Measurements from ENCODE around the gene RAB5IF.
A peak's percentile ranks its signal among the peaks of the same experiment; 100 is the strongest.
"Not testable (repeated sequence)": the region's sequence is repeated elsewhere in the genome, so short reads cannot be mapped to it uniquely, and the experiment has no call there.

Gene RAB5IF

GRCh38 chr20:36631646-36632045 is 26.1 kb downstream of the RAB5IF start:
- DNase-seq, result no peak

DNA sequence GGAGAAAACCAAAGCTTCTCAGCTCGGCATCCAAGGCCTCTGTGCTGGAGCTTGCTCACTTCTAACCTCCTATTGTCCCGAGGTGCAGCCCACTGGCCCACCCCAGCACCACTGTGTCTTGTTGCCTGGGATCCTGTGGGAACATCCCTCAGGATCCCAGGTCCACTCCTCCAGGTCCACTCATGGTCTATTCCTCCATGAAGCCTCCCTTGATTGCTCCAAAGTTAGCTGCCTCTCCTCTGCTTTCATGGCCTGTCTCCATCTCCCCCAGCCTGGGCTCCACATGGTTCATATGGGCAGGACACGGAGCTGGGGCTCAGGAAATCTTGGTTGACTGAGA is 26.5 kb downstream of the RAB5IF start:
- DNase-seq, result no peak

- DNase-seq, result no peak
These were observed 27.1 kb downstream of the RAB5IF start for GRCh38 chr20:36632487-36633284.

DNA sequence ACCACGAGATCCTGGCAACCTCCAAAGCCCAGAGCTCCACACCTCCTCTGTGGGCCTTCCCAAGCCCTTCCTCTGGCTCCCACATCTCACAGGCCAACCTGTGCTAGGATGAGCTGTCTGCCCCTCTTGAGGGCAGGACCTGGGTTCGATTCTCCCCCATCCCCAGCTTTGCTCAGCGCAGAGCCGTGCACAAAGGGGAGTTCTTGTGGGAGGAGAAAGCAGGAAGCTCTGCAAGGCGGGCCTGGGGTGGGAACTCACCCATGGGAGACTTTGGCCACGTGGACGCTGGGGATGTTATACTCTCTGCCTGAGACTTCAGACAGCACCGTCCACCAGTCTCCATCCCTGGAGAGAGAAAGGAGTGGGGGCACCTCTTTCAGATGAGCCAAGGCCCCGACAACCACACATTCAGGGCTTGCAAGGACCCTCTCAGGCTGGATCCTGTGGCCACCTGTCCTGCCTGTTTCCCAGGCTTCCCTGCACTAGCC is 27.8 kb downstream of the RAB5IF start:
- DNase-seq, result no peak

- no peak for DNase-seq
These were observed 28.8 kb downstream of the RAB5IF start for GRCh38 chr20:36634342-36634741.

GRCh38 chr20:36638876-36639400 is 33.4 kb downstream of the RAB5IF start:
- not testable (repeated sequence) for DNase-seq

GRCh38 chr20:36641506-36641843 is 35.9 kb downstream of the RAB5IF start:
- DNase-seq, result no peak

GRCh38 chr20:36642136-36642535 is 36.6 kb downstream of the RAB5IF start:
- DNase-seq, result no peak

GRCh38 chr20:36644032-36644705 is 38.6 kb downstream of the RAB5IF start:
- DNase-seq, result peak; percentile 6

- no peak for DNase-seq
These were observed 39.1 kb downstream of the RAB5IF start for GRCh38 chr20:36644706-36645095.

- DNase-seq, result no peak
These were observed 39.8 kb downstream of the RAB5IF start for GRCh38 chr20:36645353-36645752.

- DNase-seq, result no peak
These were observed 40.4 kb downstream of the RAB5IF start, which contains the start of gene SLA2 for GRCh38 chr20:36645998-36646397. Gene SLA2, minus strand, starts transcription at chr20:36646196. Its CDS starts 4,861 bp downstream, at chr20:36641335.

GRCh38 chr20:36646678-36647077 is 41.1 kb downstream of the RAB5IF start:
- DNase-seq, result peak; percentile 11

GRCh38 chr20:36647196-36648121 is 41.9 kb downstream of the RAB5IF start:
- DNase-seq, result no peak

DNA sequence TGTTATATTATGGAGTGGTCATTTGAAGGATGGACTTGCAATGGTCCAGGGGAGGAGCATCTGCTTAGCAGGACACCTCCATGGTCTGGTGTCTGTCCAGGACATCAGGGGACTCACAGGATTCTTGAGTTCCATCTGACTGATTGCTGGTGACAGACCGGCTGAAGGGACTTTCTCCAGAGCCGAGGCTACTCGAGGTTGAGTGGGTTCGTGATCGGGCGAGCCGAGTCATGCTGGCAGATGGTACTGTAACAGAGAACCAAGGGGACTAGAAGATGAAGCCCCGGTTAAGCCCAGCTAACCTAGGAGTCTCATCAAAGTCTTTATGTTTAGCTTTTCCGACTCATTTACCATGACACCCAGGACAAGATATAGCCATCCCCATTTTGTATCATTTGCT is 47.9 kb downstream of the RAB5IF start:
- no peak for DNase-seq

DNA sequence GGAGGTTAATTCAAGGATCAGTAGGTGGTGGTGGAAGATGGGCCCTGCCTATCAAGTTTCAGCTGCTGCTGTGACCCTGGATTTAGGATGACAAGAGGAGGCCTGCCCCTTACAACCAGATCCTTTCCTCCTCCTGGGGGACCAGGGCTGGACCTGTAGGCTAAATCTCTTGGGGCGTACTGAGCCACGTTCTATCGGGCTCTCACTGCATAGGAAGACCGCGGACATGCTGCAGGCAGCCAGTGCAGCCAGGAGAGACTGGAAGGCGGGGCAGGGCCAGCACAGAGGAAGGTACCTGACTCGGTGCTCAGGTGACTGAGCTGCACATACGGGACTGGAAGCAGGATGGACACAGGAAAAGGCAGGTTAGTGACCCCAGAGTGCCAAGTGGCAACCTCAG is 48.9 kb downstream of the RAB5IF start:
- no peak for DNase-seq

DNA sequence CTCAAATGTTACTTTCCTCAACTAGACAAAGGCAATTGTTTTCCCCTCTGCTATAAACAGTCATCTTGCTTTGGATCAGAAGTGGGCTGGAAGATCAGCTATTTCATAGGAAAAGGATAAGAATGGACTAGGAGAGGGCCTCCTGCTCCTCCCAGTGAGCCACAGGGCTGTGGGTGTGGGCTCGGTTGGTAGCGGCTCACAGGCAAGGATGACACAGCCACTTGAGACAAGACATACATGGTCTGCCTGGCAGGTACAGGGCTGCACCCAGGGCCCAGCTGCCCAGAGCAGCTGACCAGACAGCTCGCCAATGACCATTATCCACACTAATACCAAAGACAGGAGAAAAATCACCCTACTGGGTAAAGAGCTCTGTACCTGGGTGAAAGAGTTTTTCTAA is 49.4 kb downstream of the RAB5IF start:
- no peak for DNase-seq

GRCh38 chr20:36656733-36657132 is 51.2 kb downstream of the RAB5IF start:
- no peak for DNase-seq

DNA sequence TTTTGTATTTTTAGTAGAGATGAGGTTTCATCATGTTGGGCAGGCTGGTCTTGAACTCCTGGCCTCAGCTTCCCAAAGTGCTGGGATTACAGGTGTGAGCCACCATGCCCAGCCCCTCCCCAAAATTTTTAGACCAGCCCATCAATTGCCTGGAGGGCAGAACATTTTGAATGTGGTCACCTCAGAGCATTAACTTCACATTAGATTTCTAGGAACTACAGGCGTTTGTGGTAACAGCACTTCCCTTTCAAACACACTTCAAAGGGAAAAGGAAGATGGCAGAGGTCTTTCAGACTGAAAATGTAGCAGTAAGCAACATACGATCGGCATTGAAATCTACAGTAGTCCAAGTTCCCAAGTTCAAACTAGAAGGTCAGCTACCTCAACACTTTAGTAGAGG is 52.7 kb downstream of the RAB5IF start:
- no peak for DNase-seq
